NB4 (cell line): ENCODE data around the gene SEPSECS.

ENCODE experiments used
- DNase-seq: peaks from one replicate; pipeline ENCODE4 v3.0.0; 2010; ENCODE audit warnings: low read depth
- H3K4me3 ChIP-seq: one replicate; pipeline ENCODE4 v1.5.1; 2011; ENCODE audit warnings: mild to moderate bottlenecking, low read depth, low read length, moderate library complexity
- CTCF ChIP-seq: IDR thresholded peaks from one replicate; pipeline ENCODE4 v1.5.1; 2012; ENCODE audit warnings: low read depth, low read length
- MYC ChIP-seq: IDR thresholded peaks from 2 replicates; pipeline ENCODE4 v1.6.1; 2011; ENCODE audit warnings: low read depth, low read length
- POLR2A ChIP-seq: IDR thresholded peaks from 2 replicates; pipeline ENCODE4 v1.6.1; 2011; ENCODE audit warnings: mild to moderate bottlenecking; ENCODE audit not compliant: insufficient read length; ENCODE audit errors: extremely low read depth
- TF ChIP-seq, protein P1 (sequence below): IDR thresholded peaks from 2 replicates; pipeline ENCODE4 v1.6.1; 2011; ENCODE audit warnings: low read depth, low read length

SEPSECS gene

DNA sequence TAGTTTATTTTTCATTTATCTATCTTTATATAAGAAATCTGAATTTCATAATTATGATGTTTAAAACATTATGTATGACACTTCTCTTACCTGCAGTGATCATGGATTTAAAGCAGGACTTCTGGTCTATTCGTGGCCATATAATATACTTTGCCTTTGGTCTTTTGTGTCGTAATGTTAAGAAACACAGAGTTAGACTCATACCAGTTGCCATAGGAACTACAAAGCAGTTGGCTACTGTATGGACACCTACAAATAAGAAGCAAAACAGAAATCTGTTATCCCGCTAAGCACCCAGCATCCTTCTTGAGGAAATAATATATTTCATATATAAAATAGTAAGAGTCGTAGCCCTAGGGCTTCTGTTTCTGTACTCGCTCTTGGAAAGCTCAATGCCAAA, 4.3 kb downstream of the SEPSECS start:
- peak; percentile 49 for DNase-seq
- no peak for TF ChIP-seq CTCF
- TF ChIP-seq, protein P1, sequence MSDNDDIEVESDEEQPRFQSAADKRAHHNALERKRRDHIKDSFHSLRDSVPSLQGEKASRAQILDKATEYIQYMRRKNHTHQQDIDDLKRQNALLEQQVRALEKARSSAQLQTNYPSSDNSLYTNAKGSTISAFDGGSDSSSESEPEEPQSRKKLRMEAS, result no peak
- no peak for TF ChIP-seq MYC
- TF ChIP-seq POLR2A, result no peak
- no peak overlapping the region for H3K4me3 ChIP-seq

GRCh38 chr4:25154594-25155265, 5.5 kb downstream of the SEPSECS start:
- H3K4me3 ChIP-seq, result no peak overlapping the region
- no peak for DNase-seq
- TF ChIP-seq MYC, result no peak
- TF ChIP-seq POLR2A, result no peak
- TF ChIP-seq CTCF, result no peak
- TF ChIP-seq, protein P1, result no peak

DNA sequence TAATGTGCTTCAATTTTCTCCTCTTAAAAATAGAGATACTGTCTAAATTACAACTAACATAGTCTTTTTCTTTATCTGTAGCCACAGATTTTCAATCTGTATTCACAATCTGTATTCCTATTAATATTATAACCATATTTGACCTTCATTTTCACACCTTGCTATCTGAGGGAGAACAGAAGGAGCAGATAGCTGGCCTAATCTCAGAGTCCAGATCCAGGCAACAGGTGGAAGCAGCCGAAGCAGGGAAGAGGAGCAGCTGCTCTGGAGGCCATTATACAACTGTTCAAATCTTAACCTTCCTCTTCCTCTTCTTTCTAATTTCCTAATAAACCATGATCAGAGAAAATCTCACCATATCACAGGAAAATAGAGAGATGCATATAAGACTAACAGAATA, 14.2 kb downstream of the SEPSECS start:
- no peak for TF ChIP-seq MYC
- no peak for TF ChIP-seq POLR2A
- TF ChIP-seq, protein P1, result no peak
- TF ChIP-seq CTCF, result no peak

DNA sequence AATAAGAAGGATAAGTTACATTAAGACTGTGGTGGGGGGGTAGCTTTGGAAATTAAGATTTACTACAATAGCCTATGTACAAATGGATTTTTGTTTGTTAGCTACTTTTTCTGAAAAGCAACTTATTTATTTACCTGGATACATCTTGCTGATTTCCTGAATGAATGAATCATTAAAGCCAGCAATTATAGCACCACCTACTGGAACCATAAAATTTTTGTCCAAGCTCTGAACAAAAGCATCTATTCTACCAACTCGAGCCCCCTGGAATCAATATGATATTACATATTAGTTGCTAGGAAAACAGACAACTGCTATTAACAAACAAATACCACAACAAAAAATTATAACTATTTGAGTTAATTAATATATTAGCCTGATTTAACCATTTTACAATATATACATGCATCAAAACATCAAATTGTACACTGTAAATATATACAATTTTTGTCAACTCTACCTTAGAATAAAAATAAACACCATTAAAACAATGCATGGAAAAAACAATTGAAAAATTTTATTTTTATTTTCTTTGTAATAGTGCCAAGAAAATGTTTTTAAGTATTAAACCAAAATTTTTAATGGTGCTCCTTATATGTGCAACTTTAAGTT, 15.3 kb downstream of the SEPSECS start:
- peak; percentile 51 for DNase-seq
- no peak overlapping the region for H3K4me3 ChIP-seq
- TF ChIP-seq CTCF (peak; percentile 69), MYC (no peak)

More for the DNA sequence above, 14.2 kb downstream of the SEPSECS start:
- no peak for DNase-seq
- no peak overlapping the region for H3K4me3 ChIP-seq

GRCh38 chr4:25142468-25142867, 17.8 kb downstream of the SEPSECS start:
- TF ChIP-seq MYC, result no peak
- TF ChIP-seq POLR2A, result no peak
- TF ChIP-seq, protein P1, result no peak
- no peak for TF ChIP-seq CTCF
- DNase-seq, result no peak

More at GRCh38 chr4:25142468-25142867, 17.8 kb downstream of the SEPSECS start:
- H3K4me3 ChIP-seq, result no peak overlapping the region
